K562 (cell line): Measurements from ENCODE around the gene CLEC2B. TPM values are rescaled to one million over a fixed set of nuclear protein-coding genes. Genes with fewer than 3 reads are reported as not detected.

ENCODE experiments used
- ATAC-seq: fragments of 200-7000 bp; cut with Tn5 transposase; 3 replicates; pipeline ENCODE4 v1.9.1; 2020; ENCODE audit warnings: moderate library complexity
- BruUV-seq: library from RNA; stranded (reverse); fragments of 400-500 nt; replicated peaks from 2 replicates; lab custom pipeline; 2021; lab: Mats Ljungman, UMichigan
- CTCF ChIA-PET: fragments of 300-600 bp; formaldehyde crosslinking; extraction: SDS; loops from one replicate; lab custom pipeline; 2021; ENCODE audit warnings: low intra/inter-chr PET ratio; lab: Yijun Ruan, JAX
- POLR2A ChIA-PET: fragments of 300-600, 350-650 bp; sonication (Branson Sonifier 250); formaldehyde crosslinking; extraction: SDS; loops from one replicate; lab custom pipeline; 2021; ENCODE audit warnings: antibody characterized with exemption, inconsistent platforms; lab: Yijun Ruan, JAX
- DNase-seq, 4 experiments: peaks; one replicate each; pipeline versions ENCODE4 v3.0.0 to v3.0.0-alpha.2; 2011 to 2018; ENCODE audit warnings: low spot score in 3 of 4, mixed read lengths in 3 of 4; ENCODE audit errors: extremely low read depth in 1 of 4
- FAIRE-seq: peaks from 2 replicates; lab custom pipeline; 2011; peaks lifted over from hg19 to GRCh38; lab: Jason Lieb, UNC
- H2AFZ ChIP-seq: 2 replicates; pipeline ENCODE4 v1.6.0; 2011; ENCODE audit warnings: low read depth, low read length, control low read depth, inconsistent platforms
- H3K27ac ChIP-seq: fragments of 200-600 bp; 3 replicates; pipeline ENCODE4 v1.8.0; 2011; ENCODE audit warnings: low read depth, mild to moderate bottlenecking, control low read depth, inconsistent platforms, low read length, moderate library complexity, mixed read lengths; ENCODE audit errors: extremely low read depth
- H3K27me3 ChIP-seq, 2 experiments: fragments of 300-600 bp in 1 of 2; 2 replicates in 1 of 2; 3 replicates in 1 of 2; pipeline versions ENCODE4 v1.6.0 to v1.8.0; 2011; ENCODE audit warnings: inconsistent platforms in 2 of 2, low read length in 2 of 2, mild to moderate bottlenecking in 1 of 2, mixed read lengths in 1 of 2, moderate library complexity in 1 of 2; ENCODE audit not compliant: control insufficient read depth in 2 of 2, insufficient read depth in 2 of 2
- H3K36me3 ChIP-seq: fragments of 300-600 bp; 3 replicates; pipeline ENCODE4 v1.8.0; 2011; ENCODE audit warnings: mild to moderate bottlenecking, low read length, inconsistent platforms; ENCODE audit not compliant: control insufficient read depth, insufficient read depth
- H3K4me1 ChIP-seq, 2 experiments: fragments of 200-600 bp in 1 of 2; replicated peaks in 1 of 2; 2 replicates in 1 of 2; 3 replicates in 1 of 2; pipeline versions ENCODE4 v1.5.1 to v1.8.0; 2011; ENCODE audit warnings: inconsistent platforms in 2 of 2, low read length in 2 of 2, mild to moderate bottlenecking in 1 of 2, mixed read lengths in 1 of 2, moderate library complexity in 1 of 2; ENCODE audit not compliant: control insufficient read depth in 2 of 2, insufficient read depth in 2 of 2
- H3K4me2 ChIP-seq: 2 replicates; pipeline ENCODE4 v1.6.1; 2011; ENCODE audit warnings: low read length, control low read depth, inconsistent platforms, mixed read lengths; ENCODE audit not compliant: insufficient read depth
- H3K4me3 ChIP-seq: fragments of 200-600 bp; sonication (generic), shearing (Covaris generic); 2 replicates; pipeline ENCODE4 v1.5.1; 2016; ENCODE audit warnings: control low read depth, inconsistent platforms
- H3K79me2 ChIP-seq: fragments of 200-600 bp; 3 replicates; pipeline ENCODE4 v1.8.0; 2011; ENCODE audit warnings: low read length, inconsistent platforms; ENCODE audit not compliant: control insufficient read depth, insufficient read depth
- H3K9ac ChIP-seq, 2 experiments: 2 replicates each; pipeline versions ENCODE4 v1.6.0 to v1.6.1; 2011; ENCODE audit warnings: low read depth in 2 of 2, low read length in 2 of 2, control low read depth in 1 of 2, inconsistent platforms in 1 of 2, mild to moderate bottlenecking in 1 of 2, mixed read lengths in 1 of 2; ENCODE audit not compliant: insufficient read depth in 1 of 2
- H3K9me1 ChIP-seq: one replicate; pipeline ENCODE4 v1.6.0; 2011; ENCODE audit warnings: inconsistent platforms, mild to moderate bottlenecking, low read length, moderate library complexity; ENCODE audit not compliant: control insufficient read depth, insufficient read depth
- H3K9me3 ChIP-seq: replicated peaks from 2 replicates; pipeline ENCODE4 v1.5.1; 2011; ENCODE audit warnings: low read depth, low read length, inconsistent platforms; ENCODE audit not compliant: control insufficient read depth, insufficient read depth
- H4K20me1 ChIP-seq: replicated peaks from 2 replicates; pipeline ENCODE4 v1.6.1; 2011; ENCODE audit warnings: low read length, inconsistent platforms, mixed read lengths; ENCODE audit not compliant: control insufficient read depth, insufficient read depth
- ARID4B ChIP-seq: sonication (generic); formaldehyde crosslinking; IDR thresholded peaks from 2 replicates; pipeline ENCODE4 v1.8.0; 2022; ENCODE audit warnings: mild to moderate bottlenecking, missing genetic modification reagents
- BDP1 ChIP-seq: IDR thresholded peaks from 3 replicates; pipeline ENCODE4 v1.6.1; 2011; ENCODE audit not compliant: insufficient read length, insufficient read depth
- KAT8 ChIP-seq: fragments of 450-650 bp; IDR thresholded peaks from 2 replicates; pipeline ENCODE4 v1.6.1; 2016; ENCODE audit warnings: low read depth, mild to moderate bottlenecking
- MBD1 ChIP-seq: fragments of 250-450 bp; sonication (Bioruptor Pico); IDR thresholded peaks from 2 replicates; pipeline ENCODE4 v1.8.0; 2022; ENCODE audit warnings: inconsistent platforms
- MCM5 ChIP-seq: fragments of 450-650 bp; IDR thresholded peaks from 2 replicates; pipeline ENCODE4 v1.6.1; 2016; ENCODE audit warnings: low read depth
- SRSF9 ChIP-seq: fragments of 200-400 bp; formaldehyde crosslinking; IDR thresholded peaks from 2 replicates; pipeline ENCODE4 v1.6.1; 2017; ENCODE audit warnings: low read depth, low read length, borderline replicate concordance
- ZNF165 ChIP-seq: fragments of 250-450 bp; sonication (Bioruptor Pico); IDR thresholded peaks from 2 replicates; pipeline ENCODE4 v1.4.0; 2020; ENCODE audit warnings: borderline replicate concordance
- WGBS: fragments of 100-300 bp; shearing (Covaris generic); methylation state at CpG from one replicate; pipeline ENCODE4 v1.1.6; 2016; ENCODE audit warnings: low coverage, mixed read lengths; ENCODE audit not compliant: insufficient coverage; ENCODE audit errors: missing lambda C conversion rate; 5-methylcytosine and 5-hydroxymethylcytosine counted together
- in situ Hi-C: fragments of 300-500 bp; cut with MboI; formaldehyde crosslinking; loops from 4 replicates; pipeline ENCODE4 v1.15.0; 2018; ENCODE audit warnings: inconsistent platforms, mixed read lengths
- intact Hi-C: fragments of 100-400 bp; cut with micrococcal nuclease; formaldehyde crosslinking; loops from 2 replicates; pipeline ENCODE4 v1.14.2; 2022
- polyA plus RNA-seq, 8 experiments: library from polyadenylated mRNA; depleted of rRNA in 4 of 8; stranded (reverse) in 5 of 8; unstranded in 3 of 8; fragments of >200 nt; fragmentation: Nextera tagmentation in 2 of 8; fragmentation: Illumina TruSeq in 1 of 8; extraction: Ambion mirVana in 2 of 8; extraction: Trizol in 1 of 8; gene quantifications; 2 replicates each; pipeline versions ENCODE4 v1.2.1 to v1.2.3, GENCODE V29; 2011 to 2014; ENCODE audit warnings: inconsistent platforms in 1 of 8, missing spikeins in 1 of 8
- total RNA-seq, 7 experiments: library from RNA; depleted of rRNA in 6 of 7; stranded (reverse); fragments of >200 nt in 6 of 7; fragmentation: Illumina TruSeq in 2 of 7; extraction: Trizol in 2 of 7; gene quantifications; 2 replicates each; pipeline versions ENCODE4 v1.2.1 to v1.2.3, GENCODE V29; 2011 to 2021; ENCODE audit warnings: low replicate concordance in 1 of 7
- TF ChIP-seq, protein P1 (sequence below): fragments of 200-800 bp; sonication (Bioruptor generic); IDR thresholded peaks from 2 replicates; pipeline ENCODE4 v1.6.1; 2017; ENCODE audit warnings: missing genetic modification characterization, missing compliant biosample characterization
- TF ChIP-seq, protein P2 (sequence below), 3 experiments: fragments of 200-800 bp in 1 of 3; fragments of 250-450 bp in 1 of 3; fragments of 450-650 bp in 1 of 3; sonication (Bioruptor Pico) in 1 of 3; sonication (Bioruptor generic) in 1 of 3; formaldehyde crosslinking in 1 of 3; IDR thresholded peaks; 2 replicates each; pipeline versions ENCODE4 v1.6.1 to v1.8.0; 2016 to 2022; ENCODE audit warnings: mild to moderate bottlenecking in 2 of 3, missing genetic modification characterization in 2 of 3, missing compliant biosample characterization in 1 of 3, moderate library complexity in 1 of 3

Gene CLEC2B
- total and polyA plus RNA-seq, 9 of the 15 experiments (the other 6 are each of a cell fraction or from before 2014, with no cell fraction given), result 1.3 to 5.9 (median 2.9) TPM

GRCh38 chr12:9872162-9872561 is 3.0 kb upstream of the CLEC2B start:
- ATAC-seq, result no peak
- WGBS, result 77% methylated on average over 2 of the region's 3 CpGs
- Histone ChIP-seq H3K4me1 (no peaks in the 10 kb centered on the region), H3K79me2 (no peaks in the 10 kb centered on the region), H3K36me3 (no peaks in the 10 kb centered on the region), H3K9ac (no peak overlapping the region), H3K27ac (no peak overlapping the region), H3K4me3 (no peak overlapping the region), H3K9me3 (no peaks in the 10 kb centered on the region), H4K20me1 (no peaks in the 10 kb centered on the region), H2AFZ (0 out of 2 replicates have a peak overlapping the region, but pooled peaks have one; percentile 27), H3K4me2 (no peak overlapping the region), H3K9me1 (no peaks in the 10 kb centered on the region), H3K27me3 (no peaks in the 10 kb centered on the region)
- ChIA-PET CTCF (no interaction called here), POLR2A (interaction anchor here (1.1 kb wide), 1 partner anchor 32 kb away, joined by 3 read pairs; no protein-coding TSS in a partner anchor)
- FAIRE-seq, result no peak
- DNase-seq, result no peak
- BruUV-seq, result no TSS peak
- intact Hi-C loops, result no loop called here
- in situ Hi-C loops, result no loop called here
- no peak for TF ChIP-seq KAT8
- TF ChIP-seq, protein P1, sequence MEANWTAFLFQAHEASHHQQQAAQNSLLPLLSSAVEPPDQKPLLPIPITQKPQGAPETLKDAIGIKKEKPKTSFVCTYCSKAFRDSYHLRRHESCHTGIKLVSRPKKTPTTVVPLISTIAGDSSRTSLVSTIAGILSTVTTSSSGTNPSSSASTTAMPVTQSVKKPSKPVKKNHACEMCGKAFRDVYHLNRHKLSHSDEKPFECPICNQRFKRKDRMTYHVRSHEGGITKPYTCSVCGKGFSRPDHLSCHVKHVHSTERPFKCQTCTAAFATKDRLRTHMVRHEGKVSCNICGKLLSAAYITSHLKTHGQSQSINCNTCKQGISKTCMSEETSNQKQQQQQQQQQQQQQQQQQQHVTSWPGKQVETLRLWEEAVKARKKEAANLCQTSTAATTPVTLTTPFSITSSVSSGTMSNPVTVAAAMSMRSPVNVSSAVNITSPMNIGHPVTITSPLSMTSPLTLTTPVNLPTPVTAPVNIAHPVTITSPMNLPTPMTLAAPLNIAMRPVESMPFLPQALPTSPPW, result no peak
- no peak for TF ChIP-seq ARID4B (CRISPR knock-in tag)
- TF ChIP-seq ZNF165 (CRISPR knock-in tag), result no peak
- no peak for TF ChIP-seq SRSF9
- no peak for TF ChIP-seq MCM5
- no peak for TF ChIP-seq MBD1 (CRISPR knock-in tag)
- no peak for TF ChIP-seq BDP1
- TF ChIP-seq, protein P2, sequence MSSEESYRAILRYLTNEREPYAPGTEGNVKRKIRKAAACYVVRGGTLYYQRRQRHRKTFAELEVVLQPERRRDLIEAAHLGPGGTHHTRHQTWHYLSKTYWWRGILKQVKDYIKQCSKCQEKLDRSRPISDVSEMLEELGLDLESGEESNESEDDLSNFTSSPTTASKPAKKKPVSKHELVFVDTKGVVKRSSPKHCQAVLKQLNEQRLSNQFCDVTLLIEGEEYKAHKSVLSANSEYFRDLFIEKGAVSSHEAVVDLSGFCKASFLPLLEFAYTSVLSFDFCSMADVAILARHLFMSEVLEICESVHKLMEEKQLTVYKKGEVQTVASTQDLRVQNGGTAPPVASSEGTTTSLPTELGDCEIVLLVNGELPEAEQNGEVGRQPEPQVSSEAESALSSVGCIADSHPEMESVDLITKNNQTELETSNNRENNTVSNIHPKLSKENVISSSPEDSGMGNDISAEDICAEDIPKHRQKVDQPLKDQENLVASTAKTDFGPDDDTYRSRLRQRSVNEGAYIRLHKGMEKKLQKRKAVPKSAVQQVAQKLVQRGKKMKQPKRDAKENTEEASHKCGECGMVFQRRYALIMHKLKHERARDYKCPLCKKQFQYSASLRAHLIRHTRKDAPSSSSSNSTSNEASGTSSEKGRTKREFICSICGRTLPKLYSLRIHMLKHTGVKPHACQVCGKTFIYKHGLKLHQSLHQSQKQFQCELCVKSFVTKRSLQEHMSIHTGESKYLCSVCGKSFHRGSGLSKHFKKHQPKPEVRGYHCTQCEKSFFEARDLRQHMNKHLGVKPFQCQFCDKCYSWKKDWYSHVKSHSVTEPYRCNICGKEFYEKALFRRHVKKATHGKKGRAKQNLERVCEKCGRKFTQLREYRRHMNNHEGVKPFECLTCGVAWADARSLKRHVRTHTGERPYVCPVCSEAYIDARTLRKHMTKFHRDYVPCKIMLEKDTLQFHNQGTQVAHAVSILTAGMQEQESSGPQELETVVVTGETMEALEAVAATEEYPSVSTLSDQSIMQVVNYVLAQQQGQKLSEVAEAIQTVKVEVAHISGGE (CRISPR knock-in tag; IDR thresholded peaks at IDR 0.05), result no peak
